Caki2 (cell line): ENCODE data around the gene GPC1. TPM values are rescaled to one million over a fixed set of nuclear protein-coding genes. Genes with fewer than 3 reads are reported as not detected.

Experiments
- DNase-seq: peaks from one replicate; pipeline ENCODE4 v3.0.0-alpha.2; 2015; ENCODE audit warnings: low read depth
- in situ Hi-C: cut with HindIII; loops from 2 replicates; pipeline ENCODE4 v1.10.0; 2016; ENCODE audit warnings: low sequenced_read_pairs, low pct_unique_long_range_greater_than_20kb, mixed read lengths
- total RNA-seq: library from RNA; depleted of rRNA; stranded (reverse); fragments of >200 nt; shearing (Covaris generic); gene quantifications from 2 replicates; pipeline ENCODE4 v1.2.3, GENCODE V29; 2014; ENCODE audit warnings: low replicate concordance

The GPC1 gene
- total RNA-seq, 1 experiment from 2014 or later, result 134 TPM

- no peak for DNase-seq
- in situ Hi-C loops, result no loop called here
Measured at GRCh38 chr2:240448387-240449274, 13.2 kb downstream of the GPC1 start.

DNA sequence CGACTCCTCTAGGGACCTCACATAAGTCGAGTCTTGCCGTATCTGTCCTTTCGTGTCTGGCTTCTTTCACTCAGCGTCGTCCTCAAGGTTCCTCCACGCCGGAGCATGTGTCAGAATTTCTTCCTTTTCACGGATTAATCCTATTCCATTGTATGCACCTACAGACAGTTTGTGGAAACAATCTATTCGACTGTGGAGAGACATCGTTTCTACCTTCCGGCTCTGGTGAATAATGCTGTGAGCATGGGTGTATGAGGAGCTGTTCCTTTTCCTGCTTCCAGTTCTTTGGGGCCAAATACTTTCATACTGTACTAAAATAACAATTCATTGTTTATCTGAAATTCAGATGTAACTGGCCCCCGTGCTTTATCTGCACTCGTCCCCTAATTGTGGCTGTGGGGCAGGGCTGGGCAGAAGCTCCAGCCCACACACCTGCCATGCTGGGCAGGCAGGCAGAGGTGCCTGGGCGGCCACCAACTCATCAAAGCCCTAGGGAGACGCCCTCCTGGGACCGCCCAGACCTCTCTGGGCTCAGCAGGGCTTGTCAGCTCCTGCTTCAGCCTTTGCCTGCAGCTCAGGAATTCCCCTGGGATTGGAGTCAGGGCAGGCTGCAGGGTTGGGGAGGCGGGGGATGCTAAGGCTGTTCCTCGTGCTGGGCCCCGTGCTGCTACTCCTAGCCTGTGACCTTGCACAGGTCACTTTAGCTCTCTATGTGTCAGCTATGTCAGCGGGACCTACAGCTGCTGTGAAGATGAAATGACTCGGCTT, 14.5 kb downstream of the GPC1 start:
- peak; percentile 63 for DNase-seq
- in situ Hi-C loops, result no loop called here

DNA sequence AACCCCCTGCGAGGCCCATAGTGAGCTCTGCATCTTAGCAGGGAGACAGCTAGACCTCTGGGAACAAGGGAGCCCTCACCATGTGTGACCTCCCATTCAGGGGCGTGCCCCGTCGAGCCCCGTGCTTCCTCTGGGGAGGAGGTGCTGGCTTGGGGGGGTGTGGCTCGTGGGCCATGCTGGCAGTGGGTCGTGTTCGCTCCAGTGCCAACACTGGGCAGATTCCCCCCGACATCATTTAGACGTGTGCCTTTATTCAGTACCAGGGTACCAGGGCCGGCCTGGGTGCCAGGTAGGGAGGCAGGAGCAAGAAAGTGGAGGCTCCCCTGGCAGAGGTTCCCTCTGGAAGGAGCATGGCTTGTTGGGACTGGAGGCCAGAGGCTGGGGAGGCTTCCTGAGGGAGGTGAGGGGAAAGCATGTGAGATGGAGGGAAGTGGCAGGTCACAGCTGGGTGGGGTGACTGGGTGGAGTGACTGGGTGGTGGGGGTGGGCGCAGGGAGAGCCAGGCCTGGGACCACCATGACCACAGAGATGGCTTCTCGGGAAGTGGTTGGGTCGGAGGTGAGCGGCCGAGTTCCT, 15.2 kb downstream of the GPC1 start:
- in situ Hi-C loops, result no loop called here
- DNase-seq, result no peak

- no peak for DNase-seq
- in situ Hi-C loops, result no loop called here
Measured at GRCh38 chr2:240451108-240451611, 15.7 kb downstream of the GPC1 start.

GRCh38 chr2:240451791-240452461, 16.5 kb downstream of the GPC1 start:
- in situ Hi-C loops, result no loop called here
- no peak for DNase-seq

DNA sequence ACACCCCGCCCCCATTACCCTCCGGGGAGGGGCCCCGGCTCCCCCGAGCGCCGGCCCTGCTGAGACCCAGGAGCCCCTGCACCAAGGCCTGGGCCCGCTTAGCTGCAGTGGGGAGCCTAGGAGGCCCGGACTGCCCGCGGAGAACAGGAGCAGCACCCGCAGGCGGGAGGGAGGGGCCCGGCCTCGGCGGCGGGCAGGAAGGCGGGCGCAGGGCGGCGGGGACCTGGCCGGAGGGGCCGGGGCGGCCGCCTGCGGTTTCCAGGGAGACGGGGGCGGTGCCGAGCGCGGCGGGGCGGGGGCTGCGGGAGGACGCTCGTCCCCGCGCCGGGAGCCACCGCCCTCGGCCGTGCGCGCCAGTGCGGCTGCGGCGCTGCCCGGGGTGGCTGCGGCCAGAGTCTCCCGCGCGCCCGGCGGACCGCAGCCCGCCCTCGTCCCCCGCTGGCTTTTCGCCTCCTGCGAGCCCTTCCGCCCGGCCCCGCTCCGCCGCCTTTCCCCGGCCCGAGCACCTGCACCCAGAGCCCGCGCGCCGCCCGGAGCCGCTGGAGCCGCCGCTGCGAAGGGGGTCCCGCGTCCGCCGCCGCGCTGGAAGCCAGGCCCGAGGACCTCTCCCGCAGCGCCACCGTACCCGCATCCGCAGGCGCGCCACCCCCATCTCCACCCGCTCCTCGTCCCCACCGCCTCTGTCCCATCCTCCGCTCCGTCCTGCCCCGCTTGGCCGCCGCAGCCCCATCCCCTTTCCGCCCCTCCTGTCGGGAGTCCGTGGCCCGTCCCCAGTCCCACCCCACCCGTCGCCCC, 17.2 kb downstream of the GPC1 start:
- DNase-seq, result no peak
- in situ Hi-C loops, result no loop called here

GRCh38 chr2:240453461-240454105, 18.1 kb downstream of the GPC1 start:
- DNase-seq, result no peak
- in situ Hi-C loops, result no loop called here

DNA sequence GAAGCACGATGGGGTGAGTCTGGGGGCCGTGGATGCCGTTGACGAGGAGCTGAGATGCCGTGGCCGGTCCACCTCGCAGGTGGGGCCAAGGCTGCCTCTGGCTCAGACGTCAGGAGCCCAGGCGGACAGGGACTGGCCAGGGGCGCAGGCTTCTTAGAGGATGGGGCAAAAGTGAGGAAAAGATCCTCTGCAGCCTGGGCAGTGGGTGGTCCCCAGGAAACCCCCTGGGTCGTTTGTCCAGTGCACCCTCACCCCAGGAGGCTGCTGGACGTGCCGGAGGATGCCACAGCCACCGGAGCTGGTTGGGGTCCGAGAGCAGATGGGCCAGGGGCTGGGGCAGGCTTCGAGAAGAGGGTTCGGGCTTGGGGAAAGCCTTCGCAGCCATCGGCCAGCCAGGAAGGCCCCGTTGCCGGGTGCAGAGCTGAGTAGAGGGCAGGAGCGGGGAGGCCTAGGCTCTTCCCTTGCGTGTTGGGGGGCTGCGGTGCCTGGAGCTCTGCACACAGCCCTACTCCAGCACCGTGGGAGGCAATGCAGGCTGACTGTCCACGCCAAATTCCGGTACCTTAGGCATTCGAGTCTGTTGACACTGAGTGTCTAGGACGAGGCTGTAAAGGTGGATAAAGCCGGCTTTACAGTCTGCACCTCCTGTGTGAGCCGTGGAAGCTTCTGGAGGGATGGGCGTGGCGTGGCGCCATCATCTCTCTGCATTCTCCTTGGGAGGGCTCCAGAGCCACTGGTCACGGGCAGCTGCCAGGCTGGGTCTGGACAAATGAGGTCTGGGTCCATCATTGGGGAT, 18.8 kb downstream of the GPC1 start:
- in situ Hi-C loops, result no loop called here
- no peak for DNase-seq

GRCh38 chr2:240455272-240455646, 19.8 kb downstream of the GPC1 start:
- in situ Hi-C loops, result no loop called here
- DNase-seq, result no peak

DNA sequence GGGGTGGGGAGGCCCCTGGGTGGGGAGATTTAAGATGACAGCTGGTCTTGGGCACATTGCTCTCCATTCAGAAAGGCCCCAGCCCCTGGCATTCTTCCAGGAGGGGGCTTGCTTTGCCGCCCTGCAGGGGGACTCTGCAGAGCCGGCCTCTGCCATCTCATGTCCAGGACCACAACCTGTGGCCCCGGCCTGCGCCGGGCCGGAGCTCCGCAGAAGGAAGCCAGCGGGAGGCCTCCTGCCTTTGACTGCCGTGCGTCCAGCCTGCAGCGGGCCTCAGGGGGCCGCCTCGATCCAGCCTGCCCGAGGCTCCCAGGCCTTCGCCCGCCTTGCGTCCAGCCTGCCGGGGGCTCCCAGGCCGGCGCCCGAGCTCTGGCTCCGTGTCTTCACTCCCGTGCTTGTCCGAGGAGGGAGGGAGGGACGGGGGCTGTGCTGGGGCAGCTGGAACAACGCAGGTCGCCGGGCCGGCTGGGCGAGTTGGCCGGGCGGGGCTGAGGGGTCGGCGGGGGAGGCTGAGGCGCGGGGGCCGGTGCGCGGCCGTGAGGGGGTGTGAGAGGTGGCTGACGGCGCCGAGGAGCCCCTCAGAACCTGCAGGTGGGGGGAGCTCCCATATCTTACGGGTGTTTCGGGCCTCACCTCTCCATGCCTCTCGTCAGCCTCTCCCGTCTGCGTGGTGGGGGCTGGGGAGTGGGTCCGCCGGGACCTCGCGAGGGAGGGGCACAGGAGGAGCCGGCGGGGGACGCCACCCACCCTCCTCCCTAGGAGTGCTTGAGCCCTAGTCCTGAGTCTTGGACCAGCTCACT, 20.4 kb downstream of the GPC1 start:
- no peak for DNase-seq
- in situ Hi-C loops, result no loop called here

DNA sequence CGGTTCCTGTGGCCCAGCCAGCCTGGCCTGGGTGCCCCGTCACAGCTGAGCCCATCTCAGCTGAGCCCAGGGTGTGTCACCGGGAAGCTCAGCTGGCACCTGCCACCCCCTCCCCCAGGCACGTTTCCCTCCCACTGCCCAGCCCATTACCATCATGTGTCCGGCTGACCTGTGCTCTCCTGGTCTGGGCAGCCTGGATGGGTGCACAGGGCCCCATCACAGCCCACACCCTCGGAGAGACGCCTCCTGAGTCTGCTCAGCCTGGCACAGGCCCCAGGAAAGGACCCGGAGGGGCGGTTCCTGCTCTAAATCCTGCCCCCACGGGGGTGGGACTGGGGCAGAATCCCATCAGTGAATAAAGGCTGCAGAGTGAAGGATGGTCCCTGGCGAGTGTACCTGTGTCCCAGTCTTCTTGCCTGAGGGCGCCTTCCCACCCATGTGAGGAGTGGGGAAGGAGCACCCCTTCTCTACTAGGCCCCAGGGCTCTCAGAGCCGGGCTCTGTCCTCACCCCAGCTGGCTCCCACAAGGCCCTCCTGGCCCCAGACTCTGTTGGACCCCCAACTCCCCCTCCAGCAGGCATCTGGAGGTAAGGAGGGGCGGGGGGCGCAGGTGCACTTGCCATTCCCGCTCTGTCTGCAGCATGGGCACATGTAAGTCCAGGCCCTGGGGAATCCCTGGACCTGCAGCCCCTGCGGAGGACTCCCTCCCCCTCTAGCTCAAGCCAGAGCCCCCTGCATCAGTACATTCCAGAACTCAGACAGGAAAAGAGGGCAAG, 21.2 kb downstream of the GPC1 start:
- no peak for DNase-seq
- in situ Hi-C loops, result no loop called here

DNA sequence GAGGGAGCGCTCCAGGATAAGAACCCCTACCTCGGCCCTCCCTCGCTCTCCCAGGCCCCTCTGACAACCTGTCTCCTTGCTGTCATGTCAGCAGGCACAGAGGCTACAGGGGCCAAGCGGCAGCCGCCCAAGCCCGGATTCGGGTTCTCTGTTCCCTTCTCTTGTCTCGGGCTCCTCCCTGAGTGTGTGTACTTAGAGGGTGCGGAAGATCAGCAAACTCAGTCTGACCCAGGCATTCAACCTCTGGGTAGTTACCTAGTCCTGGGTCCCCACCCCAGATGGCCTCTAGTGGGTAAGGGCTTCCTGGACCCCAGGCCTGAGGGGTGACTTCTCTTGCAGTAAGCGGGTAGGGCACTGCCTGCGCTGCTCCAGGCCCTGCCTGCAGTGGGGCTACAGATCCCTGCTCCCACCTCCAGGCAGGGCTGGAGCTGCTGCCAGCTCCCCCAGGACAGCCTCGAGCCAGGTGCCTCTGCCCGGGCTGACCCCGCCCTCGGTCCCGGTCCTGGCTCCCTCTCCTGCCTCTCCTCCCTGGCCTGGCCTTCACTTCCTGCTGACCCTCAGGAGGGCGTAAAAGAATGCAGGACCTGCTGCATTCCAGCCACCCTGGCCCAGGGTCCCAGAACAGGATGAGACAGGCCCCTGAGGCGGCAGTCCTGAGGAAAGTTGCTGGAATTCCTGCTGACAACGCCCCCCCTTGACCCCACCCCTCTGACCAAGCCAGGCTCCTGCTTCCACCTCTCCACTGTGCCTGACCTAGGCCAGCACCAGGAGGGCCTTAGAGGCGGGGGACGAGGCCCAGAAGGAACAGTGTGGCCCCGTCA, 22.0 kb downstream of the GPC1 start:
- in situ Hi-C loops, result no loop called here

GRCh38 chr2:240458044-240458899, 22.8 kb downstream of the GPC1 start:
- no peak for DNase-seq
- in situ Hi-C loops, result no loop called here

More for the DNA sequence above, 22.0 kb downstream of the GPC1 start:
- DNase-seq, result no peak
